Subcutaneous abdominal adipose tissue (tissue), 5 donors: ENCODE measurements around the gene PPP1R15B.

ENCODE experiments used
- H3K27ac ChIP-seq: one replicate; pipeline ENCODE4 v1.7.0; 2013; ENCODE audit warnings: low read depth, mild to moderate bottlenecking, inconsistent platforms, low read length, moderate library complexity
- H3K27me3 ChIP-seq, 5 donors: one replicate each; pipeline ENCODE4 v1.7.0; 2013; ENCODE audit warnings: low read length in 5 of 5, inconsistent platforms in 1 of 5; ENCODE audit not compliant: control insufficient read depth in 5 of 5, insufficient read depth in 4 of 5
- H3K36me3 ChIP-seq, 5 donors: one replicate each; pipeline ENCODE4 v1.7.0; 2013; ENCODE audit warnings: low read length in 5 of 5; ENCODE audit not compliant: control insufficient read depth in 5 of 5, insufficient read depth in 5 of 5
- H3K4me1 ChIP-seq, 5 donors: one replicate each; pipeline ENCODE4 v1.7.0; 2013; ENCODE audit warnings: low read length in 5 of 5, mild to moderate bottlenecking in 3 of 5, moderate library complexity in 1 of 5; ENCODE audit not compliant: control insufficient read depth in 5 of 5, insufficient read depth in 5 of 5
- H3K4me3 ChIP-seq, 5 donors: one replicate each; pipeline ENCODE4 v1.7.0; 2013; ENCODE audit warnings: low read length in 5 of 5, low read depth in 1 of 5
- H3K9ac ChIP-seq, 5 donors: one replicate each; pipeline ENCODE4 v1.7.0; 2013; ENCODE audit warnings: low read length in 5 of 5, mild to moderate bottlenecking in 4 of 5, moderate library complexity in 3 of 5
- H3K9me3 ChIP-seq, 5 donors: one replicate each; pipeline ENCODE4 v1.7.0; 2013; ENCODE audit warnings: low read length in 5 of 5; ENCODE audit not compliant: control insufficient read depth in 5 of 5
- donor health status: healthy.
- donor health status: healthy.
- donor health status: healthy.
- donor health status: healthy.
- donor health status: healthy.

Gene PPP1R15B

DNA sequence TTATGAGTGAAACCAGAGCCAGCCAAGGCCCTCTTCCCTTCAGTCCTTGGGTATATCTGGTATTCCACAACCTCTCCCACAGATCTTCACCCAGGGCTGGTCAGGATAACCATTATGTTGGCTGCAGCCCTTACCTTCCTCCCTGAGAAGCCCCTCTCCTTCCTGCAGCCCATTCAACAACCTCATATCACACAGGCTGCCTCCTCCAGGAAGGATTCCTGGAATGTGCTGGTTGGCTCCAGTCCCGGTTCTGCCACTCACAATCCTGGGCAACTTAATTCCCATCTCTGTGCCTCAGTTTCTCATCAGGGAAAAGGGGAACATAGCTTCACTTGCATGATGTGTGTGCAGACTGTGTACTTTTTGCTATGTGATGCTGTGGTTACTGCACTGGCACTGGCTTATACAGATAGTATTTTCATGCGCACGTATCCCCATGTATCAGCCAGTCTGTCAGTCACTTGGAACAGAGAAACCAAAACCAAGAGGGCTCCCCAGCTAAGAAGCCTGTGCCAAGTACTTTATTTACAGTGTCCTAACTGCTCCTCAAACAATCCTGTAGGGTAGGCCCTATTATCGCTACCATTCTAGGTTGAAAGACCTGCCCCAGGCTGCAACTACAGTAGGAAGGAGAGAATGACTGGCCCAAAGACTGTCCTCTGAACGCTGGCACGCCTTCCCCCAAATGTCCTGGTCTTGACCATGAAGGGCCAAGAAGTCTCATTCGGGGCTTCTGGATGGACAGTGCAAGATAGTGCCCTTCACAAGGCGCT lies 39.9 kb upstream of the PPP1R15B start:
- no peaks in the 10 kb centered on the region for H3K27me3 ChIP-seq
- peak overlapping the region; percentile 74 for H3K27ac ChIP-seq
- H3K9ac ChIP-seq, result peak overlapping the region in 1 of 5 donors; percentile 8
- peaks cover 5 to 87% (median 72%) of the 10 kb centered on the region in 5 donors for H3K36me3 ChIP-seq
- no peaks in the 10 kb centered on the region for H3K9me3 ChIP-seq
- H3K4me3 ChIP-seq, result no peak overlapping the region
- peaks cover 0 to 66% (median 9%) of the 10 kb centered on the region in 5 donors for H3K4me1 ChIP-seq

GRCh38 chr1:204450461-204451257 lies 39.0 kb upstream of the PPP1R15B start:
- Histone ChIP-seq H3K9me3 (no peaks in the 10 kb centered on the region), H3K27ac (peak overlapping the region; percentile 74), H3K27me3 (no peaks in the 10 kb centered on the region), H3K9ac (peak overlapping the region in 1 of 5 donors; percentile 8), H3K4me1 (peaks cover 0 to 64% (median 16%) of the 10 kb centered on the region in 5 donors), H3K4me3 (no peak overlapping the region), H3K36me3 (peaks cover 5 to 90% (median 72%) of the 10 kb centered on the region in 5 donors)

- H3K4me3 ChIP-seq, result no peak overlapping the region
- peaks cover 6 to 91% (median 71%) of the 10 kb centered on the region in 5 donors for H3K36me3 ChIP-seq
- peaks cover 0 to 58% (median 20%) of the 10 kb centered on the region in 5 donors for H3K4me1 ChIP-seq
- H3K9me3 ChIP-seq, result no peaks in the 10 kb centered on the region
- peak overlapping the region; percentile 57 for H3K27ac ChIP-seq
- H3K9ac ChIP-seq, result no peak overlapping the region
- no peaks in the 10 kb centered on the region for H3K27me3 ChIP-seq
Observed at GRCh38 chr1:204449678-204450280, 38.2 kb upstream of the PPP1R15B start.

DNA sequence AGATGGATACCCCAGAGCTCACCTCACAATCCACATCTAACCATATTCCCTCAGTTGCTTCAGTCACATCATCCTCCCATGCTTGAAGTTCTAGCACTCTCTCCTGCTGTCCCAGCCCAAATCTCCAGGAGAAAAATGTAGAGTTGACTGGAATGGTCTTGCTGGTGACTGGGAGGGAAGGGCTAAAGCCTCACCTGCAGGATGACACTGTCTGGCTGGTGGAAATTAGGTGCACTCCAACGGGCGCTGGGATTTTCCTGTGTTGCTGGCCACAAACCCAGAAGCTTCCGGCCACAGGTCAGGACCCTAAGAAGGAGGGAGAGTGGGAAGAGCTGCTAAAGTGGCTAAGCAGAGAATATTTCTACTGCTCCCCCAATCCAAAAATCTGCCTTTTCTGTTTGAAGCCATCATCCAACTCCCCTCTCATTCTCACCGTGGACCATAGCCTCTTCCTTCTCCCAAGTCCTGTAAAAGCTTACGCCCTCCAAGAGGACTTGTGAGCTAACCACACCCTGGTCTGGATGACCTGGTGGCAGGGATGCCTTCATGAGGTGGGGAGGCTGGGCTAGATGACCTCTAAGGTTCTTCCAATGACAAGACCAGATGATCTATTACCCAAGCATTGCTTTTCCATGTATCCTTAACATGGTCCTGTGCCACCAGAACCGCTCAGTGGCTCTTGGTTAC lies 37.5 kb upstream of the PPP1R15B start:
- no peak overlapping the region for H3K9ac ChIP-seq
- H3K27ac ChIP-seq, result peak overlapping the region; percentile 57
- H3K4me1 ChIP-seq, result peaks cover 0 to 57% (median 26%) of the 10 kb centered on the region in 5 donors
- H3K9me3 ChIP-seq, result no peaks in the 10 kb centered on the region
- H3K4me3 ChIP-seq, result no peak overlapping the region
- H3K27me3 ChIP-seq, result no peaks in the 10 kb centered on the region
- peaks cover 7 to 92% (median 73%) of the 10 kb centered on the region in 5 donors for H3K36me3 ChIP-seq

GRCh38 chr1:204448344-204448964 lies 36.8 kb upstream of the PPP1R15B start:
- no peak overlapping the region for H3K9ac ChIP-seq
- no peaks in the 10 kb centered on the region for H3K9me3 ChIP-seq
- no peaks in the 10 kb centered on the region for H3K27me3 ChIP-seq
- peaks cover 4 to 62% (median 33%) of the 10 kb centered on the region in 5 donors for H3K4me1 ChIP-seq
- peak overlapping the region; percentile 57 for H3K27ac ChIP-seq
- H3K36me3 ChIP-seq, result peaks cover 7 to 98% (median 80%) of the 10 kb centered on the region in 5 donors
- no peak overlapping the region for H3K4me3 ChIP-seq

GRCh38 chr1:204447736-204448135 lies 36.1 kb upstream of the PPP1R15B start:
- H3K27me3 ChIP-seq, result no peaks in the 10 kb centered on the region
- peak overlapping the region; percentile 46 for H3K27ac ChIP-seq
- H3K9me3 ChIP-seq, result no peaks in the 10 kb centered on the region
- peaks cover 9 to 63% (median 39%) of the 10 kb centered on the region in 5 donors for H3K4me1 ChIP-seq
- no peak overlapping the region for H3K4me3 ChIP-seq
- H3K36me3 ChIP-seq, result peaks cover 4 to 98% (median 82%) of the 10 kb centered on the region in 5 donors
- no peak overlapping the region for H3K9ac ChIP-seq

- H3K4me1 ChIP-seq, result peaks cover 9 to 65% (median 43%) of the 10 kb centered on the region in 5 donors
- peak overlapping the region in 1 of 5 donors; percentile 21 for H3K9ac ChIP-seq
- H3K27me3 ChIP-seq, result no peaks in the 10 kb centered on the region
- H3K36me3 ChIP-seq, result peaks cover 4 to 98% (median 86%) of the 10 kb centered on the region in 5 donors
- H3K4me3 ChIP-seq, result no peak overlapping the region
- no peaks in the 10 kb centered on the region for H3K9me3 ChIP-seq
- peak overlapping the region; percentile 46 for H3K27ac ChIP-seq
Observed at GRCh38 chr1:204447190-204447589, 35.6 kb upstream of the PPP1R15B start.

- peak overlapping the region in 1 of 5 donors; percentile 21 for H3K9ac ChIP-seq
- H3K36me3 ChIP-seq, result peaks cover 4 to 99% (median 86%) of the 10 kb centered on the region in 5 donors
- H3K4me3 ChIP-seq, result no peak overlapping the region
- H3K27me3 ChIP-seq, result no peaks in the 10 kb centered on the region
- no peaks in the 10 kb centered on the region for H3K9me3 ChIP-seq
- peaks cover 9 to 66% (median 47%) of the 10 kb centered on the region in 5 donors for H3K4me1 ChIP-seq
- H3K27ac ChIP-seq, result peak overlapping the region; percentile 46
Observed at GRCh38 chr1:204446413-204447111, 34.9 kb upstream of the PPP1R15B start.
